CD4-positive, alpha-beta T cell treated with Interleukin-6 at 100 ng/mL for 8 hours (primary cell): ENCODE results near the gene ACTN4.

Experiments used
- DNase-seq: peaks from one replicate; pipeline ENCODE4 v3.0.0-alpha.2; 2020; ENCODE audit warnings: mixed read lengths, low spot score

ACTN4 gene

DNA sequence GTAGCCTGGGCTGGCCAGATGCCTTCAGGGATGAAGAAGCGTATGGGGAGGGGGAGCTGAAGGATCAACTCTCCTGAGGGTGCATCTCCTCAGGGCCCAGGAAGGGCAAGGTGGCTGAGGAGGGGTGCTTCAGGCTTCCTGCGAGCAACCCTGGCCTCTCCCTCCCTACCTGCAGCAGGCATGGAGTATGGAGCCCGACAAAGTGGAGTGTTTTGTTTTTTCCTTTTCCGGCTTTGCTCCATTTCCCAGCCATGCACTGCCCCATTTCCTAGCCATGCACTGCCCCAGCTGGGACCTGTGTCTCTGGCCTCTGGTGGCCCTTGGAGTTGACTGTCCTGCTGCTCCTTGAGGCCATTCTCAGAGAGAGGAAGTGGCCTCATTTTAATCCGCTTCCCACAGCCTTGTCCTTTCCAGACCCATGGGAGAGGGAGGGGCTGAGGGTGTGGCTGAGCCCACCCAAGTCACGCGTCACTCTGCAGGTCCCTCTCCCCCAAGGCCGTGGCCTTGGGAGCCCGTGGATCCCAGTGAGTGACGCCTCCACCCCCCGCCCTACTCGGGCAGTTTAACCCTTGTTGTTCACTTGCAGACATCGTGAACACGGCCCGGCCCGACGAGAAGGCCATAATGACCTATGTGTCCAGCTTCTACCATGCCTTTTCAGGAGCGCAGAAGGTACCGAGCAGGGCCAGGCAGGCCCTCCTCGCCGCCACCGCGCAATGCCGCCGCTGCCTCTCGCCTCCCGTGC lies 62.4 kb downstream of the ACTN4 start:
- no peak for DNase-seq

DNA sequence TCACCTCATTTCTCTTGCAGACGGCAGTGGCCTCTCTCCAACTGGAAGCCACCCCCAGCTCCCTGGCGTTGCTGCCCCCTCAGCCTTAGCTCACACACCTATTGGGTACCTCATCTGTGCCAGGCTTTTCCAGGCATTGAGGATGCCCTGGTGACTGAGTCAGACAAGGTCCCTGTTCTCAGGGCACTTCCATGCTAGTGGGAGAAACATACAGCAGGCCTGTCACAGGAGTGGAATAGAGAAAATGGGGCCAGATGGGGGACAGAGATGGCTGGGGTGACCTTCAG lies 62.9 kb downstream of the ACTN4 start:
- DNase-seq: no peak

- no peak for DNase-seq
Observed at GRCh38 chr19:38710928-38711725, 63.7 kb downstream of the ACTN4 start.

- DNase-seq: no peak
Observed at GRCh38 chr19:38711726-38712153, 64.3 kb downstream of the ACTN4 start.

GRCh38 chr19:38712161-38712748 lies 64.8 kb downstream of the ACTN4 start:
- no peak for DNase-seq

- no peak for DNase-seq
Observed at GRCh38 chr19:38713227-38713649, 65.8 kb downstream of the ACTN4 start.

DNA sequence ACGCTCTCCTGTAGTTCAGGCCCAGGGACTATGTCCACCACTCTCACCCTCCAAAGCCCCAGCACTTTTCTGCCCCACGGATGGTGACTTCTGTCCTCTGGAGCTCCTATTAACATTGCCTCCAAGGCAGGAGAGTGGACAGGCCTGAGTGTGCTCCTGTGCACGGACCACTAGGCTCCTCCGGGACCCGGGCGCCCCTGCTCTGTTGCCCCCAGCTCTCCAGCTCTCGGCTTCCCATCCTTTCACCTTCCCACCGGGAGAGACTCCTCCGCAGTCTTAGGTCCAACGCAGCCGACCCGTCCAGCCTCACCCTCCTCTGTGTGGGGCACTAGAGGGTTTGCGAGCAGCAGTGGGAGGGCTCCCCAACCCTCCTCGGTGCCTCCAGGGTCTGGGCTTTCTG lies 66.4 kb downstream of the ACTN4 start:
- no peak for DNase-seq

DNA sequence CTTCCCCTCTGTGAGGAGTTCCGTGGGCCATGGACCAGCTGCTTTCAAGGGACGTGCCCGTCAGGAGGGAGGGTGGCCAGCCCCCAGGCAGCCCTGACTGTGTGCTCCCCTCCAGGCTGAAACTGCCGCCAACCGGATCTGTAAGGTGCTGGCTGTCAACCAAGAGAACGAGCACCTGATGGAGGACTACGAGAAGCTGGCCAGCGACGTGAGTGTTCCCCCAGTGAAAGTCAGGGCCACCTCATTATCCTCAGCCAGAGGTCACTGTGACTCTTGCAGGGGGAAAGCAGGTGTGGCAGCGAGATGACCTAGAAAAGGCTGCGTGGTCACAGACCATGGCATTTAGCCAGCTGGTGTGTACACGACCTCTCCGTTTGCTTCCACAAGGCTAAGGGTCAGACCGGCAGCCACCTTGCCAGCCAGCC lies 66.9 kb downstream of the ACTN4 start:
- no peak for DNase-seq

DNA sequence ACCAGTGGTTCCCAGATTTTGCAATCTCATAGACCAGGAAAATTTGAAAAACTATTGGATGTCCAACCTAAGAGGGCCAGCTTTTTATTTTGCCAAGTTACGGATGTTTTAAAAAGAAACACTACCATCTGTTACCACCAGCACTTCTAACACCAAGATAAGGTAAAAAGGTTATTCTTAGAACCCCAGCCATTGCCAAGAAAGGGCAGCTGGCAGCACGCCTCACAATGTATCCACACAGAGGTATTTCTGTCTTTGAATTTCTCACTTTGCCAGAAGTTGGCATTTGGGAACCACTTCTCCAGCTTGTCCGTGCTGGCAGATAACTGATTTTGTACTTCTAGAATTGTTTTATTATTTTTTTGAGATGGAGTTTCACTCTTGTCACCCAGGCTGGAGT lies 68.1 kb downstream of the ACTN4 start:
- no peak for DNase-seq

- DNase-seq: no peak
Observed at GRCh38 chr19:38717051-38717450, 69.6 kb downstream of the ACTN4 start.

DNA sequence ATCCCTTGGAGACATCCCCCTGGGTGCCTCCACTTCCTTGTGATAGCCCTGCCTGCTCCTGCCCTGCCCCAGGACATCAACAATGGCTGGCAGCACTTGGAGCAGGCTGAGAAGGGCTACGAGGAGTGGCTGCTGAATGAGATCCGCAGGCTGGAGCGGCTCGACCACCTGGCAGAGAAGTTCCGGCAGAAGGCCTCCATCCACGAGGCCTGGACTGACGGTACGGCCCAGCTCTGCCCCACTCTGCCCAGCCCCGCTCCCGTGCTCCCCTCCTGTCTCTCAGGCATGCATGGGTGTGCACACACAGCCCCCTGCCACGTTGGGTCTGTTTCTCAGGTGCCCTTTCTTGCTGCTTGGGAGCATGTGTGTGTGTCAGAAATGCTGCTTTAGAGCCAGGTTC lies 70.4 kb downstream of the ACTN4 start:
- DNase-seq: no peak

DNA sequence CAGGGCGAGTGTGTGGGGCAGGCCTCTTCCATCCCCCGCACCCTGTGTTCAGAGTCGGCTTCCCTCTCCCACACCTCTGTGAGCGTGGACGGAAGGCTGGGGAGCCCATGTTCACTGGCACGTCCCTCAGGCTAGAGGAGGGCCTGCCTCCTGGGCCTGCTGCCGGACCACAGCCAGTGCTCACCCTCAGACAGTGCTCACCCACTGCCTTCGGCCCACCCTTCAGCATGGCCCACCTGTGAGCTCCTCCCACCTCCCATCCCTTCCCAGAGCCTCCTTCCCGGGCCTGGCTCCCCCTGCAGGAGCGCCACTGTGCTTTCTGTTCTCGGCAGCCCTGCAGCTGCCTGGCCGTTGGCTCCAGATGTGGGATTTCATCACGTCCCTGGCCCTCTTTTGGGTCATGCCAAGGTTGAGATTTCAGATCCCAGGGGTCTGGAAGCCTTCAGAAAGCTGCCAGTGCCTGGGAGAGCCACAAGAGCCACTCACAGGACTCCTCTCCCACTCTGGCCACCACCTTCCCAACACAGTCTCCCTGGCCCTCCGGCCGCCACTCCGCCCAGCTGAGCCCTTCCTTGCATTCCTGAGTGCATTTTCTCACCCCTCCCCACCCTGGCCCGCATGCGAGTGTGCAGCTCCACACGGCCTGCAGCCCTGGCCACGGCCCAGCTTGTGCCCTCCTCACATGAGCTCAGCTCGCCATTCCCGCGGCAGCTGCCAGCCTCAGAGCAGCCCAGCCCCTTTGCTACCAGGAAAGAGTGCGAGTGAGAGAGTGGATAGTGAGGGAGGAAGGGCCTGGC lies 71.5 kb downstream of the ACTN4 start:
- no peak for DNase-seq

GRCh38 chr19:38719761-38720558 lies 72.5 kb downstream of the ACTN4 start:
- DNase-seq: no peak

DNA sequence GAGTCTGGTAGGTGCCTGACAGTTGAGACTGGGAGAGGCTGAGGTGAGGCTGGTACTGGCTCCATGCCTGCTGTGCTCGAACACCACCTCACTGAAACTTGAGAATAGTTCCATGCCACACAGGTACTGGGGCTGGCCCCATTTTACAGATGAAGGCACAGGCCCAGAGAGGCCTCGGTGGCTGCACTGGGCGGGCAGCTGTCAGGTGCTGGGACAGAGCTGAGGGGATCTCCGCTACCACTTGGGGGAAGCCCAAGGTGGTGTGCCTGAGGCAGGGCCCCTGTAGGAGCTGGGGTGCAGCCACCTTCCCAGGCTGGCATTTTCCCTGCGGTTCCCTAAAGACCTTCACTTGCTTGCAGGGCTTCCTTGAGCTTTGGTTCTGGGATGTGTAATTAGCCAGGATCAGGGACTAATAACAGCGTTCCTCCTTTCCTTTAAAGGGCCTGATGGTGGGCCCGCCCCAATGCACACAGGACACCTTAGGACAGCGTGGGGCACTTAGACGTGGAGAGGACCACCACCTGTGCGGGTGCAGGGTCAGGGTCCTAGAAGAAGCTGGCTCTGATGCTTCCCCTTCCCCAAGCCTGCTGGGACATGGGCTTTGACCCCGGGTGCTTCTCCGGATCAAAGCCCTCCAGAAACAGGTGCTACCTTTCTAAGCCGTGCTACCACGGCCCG lies 73.2 kb downstream of the ACTN4 start:
- DNase-seq: no peak

DNA sequence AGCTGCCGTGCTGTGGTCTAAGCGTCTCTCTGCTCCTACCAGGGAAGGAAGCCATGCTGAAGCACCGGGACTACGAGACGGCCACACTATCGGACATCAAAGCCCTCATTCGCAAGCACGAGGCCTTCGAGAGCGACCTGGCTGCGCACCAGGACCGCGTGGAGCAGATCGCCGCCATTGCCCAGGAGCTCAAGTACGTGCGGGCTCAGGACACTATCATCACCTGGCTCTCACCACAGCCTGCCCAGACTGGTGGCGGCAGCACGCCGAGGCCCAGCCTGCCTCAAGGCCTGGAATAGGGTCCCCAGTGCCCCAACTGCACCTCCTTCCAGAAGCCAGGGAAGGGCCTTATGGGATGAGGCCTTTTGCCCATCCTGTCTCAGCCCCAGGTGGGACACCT lies 74.0 kb downstream of the ACTN4 start:
- no peak for DNase-seq

DNA sequence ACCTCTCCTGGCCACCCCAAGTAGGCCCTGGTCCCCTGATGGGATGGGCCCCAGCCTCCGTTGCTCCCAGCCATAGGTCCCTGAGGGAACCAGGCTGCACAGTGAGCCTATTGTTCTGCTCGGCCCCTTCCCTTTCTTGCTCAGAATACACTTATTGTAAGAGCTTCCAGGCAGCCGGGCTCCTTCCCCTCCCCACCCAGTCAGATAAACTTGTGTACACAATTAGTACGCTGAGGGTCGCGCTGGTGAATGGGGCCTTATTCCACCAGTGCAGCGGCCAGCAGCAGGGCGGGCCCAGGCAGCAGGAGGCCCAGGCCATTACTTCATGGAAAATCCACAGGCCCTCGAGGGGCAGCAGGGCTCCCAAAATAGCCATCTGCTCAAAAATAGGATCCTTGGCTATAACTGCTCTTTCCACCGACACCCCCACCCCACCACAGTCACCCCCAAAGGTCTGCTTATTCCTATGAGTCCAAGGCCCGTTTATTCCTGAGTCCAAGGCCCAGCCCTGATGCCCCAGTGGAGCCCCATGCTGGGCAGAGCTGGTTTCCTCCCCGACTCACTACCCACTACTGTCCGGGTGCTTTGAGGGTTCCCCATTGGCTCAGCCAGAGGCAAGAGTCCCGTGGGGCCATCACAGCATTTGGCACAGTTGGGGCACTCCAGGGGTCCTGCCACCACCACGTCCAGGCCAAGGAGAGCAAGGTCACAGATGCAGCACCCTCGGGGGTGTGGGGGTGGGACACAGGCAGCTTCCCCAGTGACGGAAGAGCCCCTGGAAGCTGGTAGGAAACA lies 74.7 kb downstream of the ACTN4 start:
- DNase-seq: no peak

- DNase-seq: no peak
Observed at GRCh38 chr19:38722947-38723605, 75.6 kb downstream of the ACTN4 start.

DNA sequence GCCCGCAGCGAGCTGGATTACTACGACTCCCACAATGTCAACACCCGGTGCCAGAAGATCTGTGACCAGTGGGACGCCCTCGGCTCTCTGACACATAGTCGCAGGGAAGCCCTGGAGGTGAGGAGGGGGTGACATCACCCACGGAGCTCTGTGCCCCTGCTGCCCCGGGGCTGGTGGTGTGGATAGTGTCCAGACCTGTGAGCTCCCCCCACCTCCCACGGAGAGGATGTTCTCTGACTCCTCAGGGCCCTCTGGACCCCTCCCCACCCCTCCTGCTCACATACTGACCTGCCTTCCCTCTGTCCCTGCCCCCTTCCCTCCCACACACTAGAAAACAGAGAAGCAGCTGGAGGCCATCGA lies 76.1 kb downstream of the ACTN4 start:
- no peak for DNase-seq

GRCh38 chr19:38723990-38724854 lies 76.8 kb downstream of the ACTN4 start:
- no peak for DNase-seq
